Measurements from ENCODE around the gene USP6NL.

- no peak for TF ChIP-seq CTCF (IDR thresholded peaks at IDR 0.05; ENCODE audit: borderline replicate concordance, extremely low read depth, low read length, poor library complexity, severe bottlenecking)
- TF ChIP-seq EZH2 (IDR thresholded peaks at IDR 0.05; ENCODE audit: borderline replicate concordance, low read depth, low read length, severe bottlenecking), result no peak
Observed at GRCh38 chr10:11617233-11617632, 5.8 kb upstream of the USP6NL start.

Measured in DND-41 (cell line).